T-helper 1 cell treated with Interleukin-12 subunit alpha and Interleukin-12 subunit beta and Interleukin-4 antibody, amounts not matched to agents 30 ng/mL and 1 ng/mL, for 36 hours (primary cell): ENCODE measurements around the gene DSPP. TPM values are rescaled to one million over a fixed set of nuclear protein-coding genes. Genes with fewer than 3 reads are reported as not detected.
"Not testable (repeated sequence)": the region's sequence is repeated elsewhere in the genome, so short reads cannot be mapped to it uniquely, and the experiment has no call there.

Source experiments
- intact Hi-C: fragments of 100-400 bp; cut with micrococcal nuclease; formaldehyde crosslinking; loops from one replicate; pipeline ENCODE4 v1.15.1; 2024
- total RNA-seq: library from RNA; stranded (reverse); gene quantifications from 2 replicates; pipeline ENCODE4 v1.2.3, GENCODE V29; 2022

DSPP gene
- not detected in 2 replicates for total RNA-seq

DNA sequence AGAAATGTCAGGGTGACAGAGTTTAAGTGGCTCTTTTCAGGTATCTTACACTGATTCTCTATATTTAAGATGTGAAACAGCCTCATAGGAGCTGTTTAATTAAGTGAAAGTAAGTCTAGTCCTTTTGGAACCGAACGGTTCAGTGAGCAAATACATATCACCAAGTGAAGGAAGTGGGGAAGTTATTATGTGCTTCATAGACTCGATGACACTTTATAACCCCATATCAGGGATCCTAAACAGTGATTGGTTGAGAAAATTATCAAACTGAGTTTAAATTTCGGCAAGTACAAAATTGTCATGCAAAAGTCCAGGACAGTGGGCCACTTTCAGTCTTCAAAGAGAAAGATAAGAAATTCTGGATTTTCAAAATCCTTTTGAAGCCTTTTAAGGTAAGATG is at the start of gene DSPP:
DSPP (plus strand) TSS at position 301 of the 400 bp plus-strand sequence. CDS start 2,380 bp downstream, outside the sequence.
- intact Hi-C loops: no loop called here

DNA sequence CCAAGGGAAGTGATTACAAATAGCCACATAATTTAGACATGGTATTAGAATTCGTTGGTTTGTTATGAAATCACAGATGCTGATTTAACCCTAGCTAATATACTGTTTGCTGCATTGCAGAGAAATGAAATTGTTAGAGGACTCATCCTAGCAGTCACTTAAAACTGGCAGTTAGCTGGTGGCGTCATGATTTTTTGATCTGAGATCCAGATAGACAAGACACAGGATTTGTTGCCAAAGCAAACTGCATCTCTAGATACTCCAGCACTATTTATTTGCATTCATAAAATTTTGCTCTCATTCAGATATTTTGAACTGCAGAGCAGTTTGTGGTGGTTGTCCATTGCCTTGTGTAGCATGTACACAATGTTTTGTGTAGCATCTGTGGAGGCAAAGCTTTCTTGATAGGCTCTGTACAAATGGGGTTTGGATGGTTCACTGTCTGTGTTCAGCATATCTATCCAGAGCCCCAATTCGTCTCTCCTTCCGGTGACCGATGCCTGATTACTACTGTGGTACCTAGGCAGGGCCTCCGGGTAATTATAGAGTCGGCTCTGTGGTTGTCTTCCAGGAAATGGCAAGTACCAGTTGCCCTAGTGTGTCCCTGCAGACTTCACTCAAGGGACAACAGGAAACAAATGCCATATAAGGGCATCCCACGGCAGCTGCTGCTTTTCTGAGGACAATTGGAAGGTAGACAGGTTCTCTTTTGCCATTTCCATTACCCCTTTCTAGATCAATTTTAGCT is 49.1 kb upstream of the DSPP start:
- intact Hi-C loops: no loop called here

- intact Hi-C loops: no loop called here
These were observed 47.5 kb upstream of the DSPP start for GRCh38 chr4:87560802-87561201.

GRCh38 chr4:87565746-87566145 is 42.6 kb upstream of the DSPP start:
- intact Hi-C loops: no loop called here

- intact Hi-C loops: no loop called here
These were observed 42.1 kb upstream of the DSPP start for GRCh38 chr4:87566276-87566675.

DNA sequence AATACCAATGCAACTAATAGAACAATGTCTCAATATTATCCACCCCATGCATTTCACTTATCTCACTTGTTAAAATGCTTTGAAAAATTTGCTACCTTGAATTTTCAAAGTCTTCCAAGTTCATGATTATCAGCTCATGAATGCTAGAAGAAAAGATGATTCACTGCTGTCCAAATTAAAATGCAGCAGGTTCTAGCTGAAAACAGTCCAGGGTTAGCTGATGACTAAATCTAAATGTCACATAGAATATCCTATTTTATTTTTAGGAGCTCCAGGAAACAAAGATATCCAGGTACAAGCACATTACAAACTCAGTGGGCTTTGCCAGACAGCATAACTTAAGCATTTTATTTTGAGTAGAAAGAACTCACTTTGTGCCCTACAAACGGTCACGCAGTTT is 41.1 kb upstream of the DSPP start:
- intact Hi-C loops: no loop called here

- intact Hi-C loops: no loop called here
These were observed 38.0 kb upstream of the DSPP start for GRCh38 chr4:87570290-87570805.

GRCh38 chr4:87574376-87574775 is 34.0 kb upstream of the DSPP start:
- intact Hi-C loops: not testable (repeated sequence)

DNA sequence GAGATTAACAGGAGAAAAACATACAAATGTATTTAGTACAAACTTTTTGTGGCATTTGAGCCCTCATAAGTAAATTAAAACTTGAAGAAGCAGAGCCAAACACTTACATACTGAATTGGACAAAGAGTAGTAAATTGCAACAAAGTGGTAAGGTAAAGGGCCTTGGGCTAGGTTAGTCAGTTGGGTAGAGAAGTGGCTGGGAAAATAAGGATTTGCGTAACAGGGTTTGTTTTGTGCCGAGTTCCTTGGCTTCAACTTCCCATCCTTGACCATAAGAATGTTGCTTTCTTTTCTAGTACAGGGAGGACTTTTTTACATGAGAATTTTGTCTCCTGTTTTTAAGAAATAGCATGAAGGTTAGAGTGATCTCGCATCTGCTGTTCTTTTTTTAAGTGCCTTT is 33.3 kb upstream of the DSPP start:
- intact Hi-C loops: no loop called here

DNA sequence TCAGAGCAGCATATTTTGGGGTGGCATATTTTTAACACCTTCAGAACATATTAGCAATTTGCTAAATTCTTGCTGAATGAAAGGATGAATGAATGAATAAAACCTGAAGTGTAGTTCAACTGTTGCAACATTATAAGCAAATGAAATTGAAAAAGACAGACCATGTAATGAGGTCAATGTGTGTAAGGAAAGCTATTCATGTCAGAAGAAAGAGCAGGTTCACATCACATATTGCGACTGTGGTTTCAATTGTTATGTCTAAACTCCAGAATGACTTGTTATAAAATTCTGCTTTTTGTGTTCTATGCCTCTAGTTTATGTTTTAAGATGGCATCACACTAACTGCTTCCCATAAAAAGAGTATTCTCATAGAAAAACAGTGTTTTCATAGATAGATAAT is 32.9 kb upstream of the DSPP start:
- intact Hi-C loops: no loop called here

DNA sequence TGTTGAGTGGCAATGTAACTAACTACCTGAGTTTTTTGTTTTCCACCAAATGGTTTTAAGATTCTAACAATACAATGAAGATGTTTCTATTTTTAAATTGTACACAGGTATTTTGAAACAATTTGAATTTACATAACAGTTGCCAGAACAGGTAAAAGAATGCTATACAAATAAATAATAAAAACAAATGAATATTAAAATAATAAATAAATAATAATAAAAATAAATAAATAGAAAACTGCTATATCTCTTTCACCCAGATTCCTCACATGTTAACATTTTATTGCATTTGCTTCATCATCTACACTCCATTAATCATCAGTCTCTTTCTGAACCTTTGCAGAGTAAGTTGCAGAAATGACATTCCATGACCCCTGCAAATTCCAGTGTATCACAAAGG is 32.3 kb upstream of the DSPP start:
- intact Hi-C loops: no loop called here

GRCh38 chr4:87579478-87579877 is 28.9 kb upstream of the DSPP start:
- intact Hi-C loops: no loop called here

- intact Hi-C loops: no loop called here
These were observed 28.3 kb upstream of the DSPP start for GRCh38 chr4:87580057-87580456.

GRCh38 chr4:87584222-87584908 is 24.0 kb upstream of the DSPP start:
- intact Hi-C loops: no loop called here

GRCh38 chr4:87589531-87589930 is 18.8 kb upstream of the DSPP start:
- intact Hi-C loops: no loop called here

GRCh38 chr4:87592124-87592523 is 16.2 kb upstream of the DSPP start:
- intact Hi-C loops: no loop called here

- intact Hi-C loops: no loop called here
These were observed 7.0 kb upstream of the DSPP start for GRCh38 chr4:87601361-87601760.

- intact Hi-C loops: no loop called here
These were observed 6.1 kb downstream of the DSPP start for GRCh38 chr4:87614292-87614890.

- intact Hi-C loops: no loop called here
These were observed 7.9 kb downstream of the DSPP start for GRCh38 chr4:87616268-87616667.

- intact Hi-C loops: no loop called here
These were observed 11.8 kb downstream of the DSPP start for GRCh38 chr4:87620086-87620485.

DNA sequence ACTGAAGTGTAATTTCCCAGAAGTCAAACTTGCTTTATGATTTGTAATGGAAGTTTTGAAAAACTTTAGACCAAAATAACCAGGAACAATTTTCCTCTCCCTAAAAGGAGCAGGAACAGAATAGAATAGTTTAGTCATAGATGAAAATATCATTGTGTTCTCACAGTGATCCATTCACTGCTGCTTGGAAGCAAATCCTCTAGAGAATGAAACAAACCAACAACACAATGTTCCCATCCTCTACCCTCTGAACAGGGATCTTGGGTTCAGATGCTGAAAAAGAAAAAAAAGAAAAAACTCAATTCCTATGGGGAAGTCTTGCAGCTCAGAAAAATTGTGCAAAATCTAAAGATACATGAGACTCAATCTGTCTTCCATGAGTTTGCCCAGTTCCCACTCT is 12.2 kb downstream of the DSPP start:
- intact Hi-C loops: no loop called here

- intact Hi-C loops: no loop called here
These were observed 14.0 kb downstream of the DSPP start for GRCh38 chr4:87622303-87622702.
